Keratinocyte (primary cell): ENCODE results near the gene STEAP3.

Source experiments
- CTCF ChIP-seq, 3 experiments: IDR thresholded peaks in 1 of 3; conservative IDR thresholded peaks in 1 of 3; optimal IDR thresholded peaks in 1 of 3; 2 replicates in 2 of 3; 3 replicates in 1 of 3; pipeline versions ENCODE3 to v1.5.1; 2011; ENCODE audit warnings: low read length in 3 of 3, mild to moderate bottlenecking in 3 of 3, moderate library complexity in 2 of 3, control low read depth in 1 of 3, inconsistent platforms in 1 of 3; ENCODE audit not compliant: insufficient read depth in 2 of 3; ENCODE audit errors: extremely low read depth in 1 of 3
- EZH2 ChIP-seq: IDR thresholded peaks from one replicate; pipeline ENCODE4 v1.6.1; 2012; ENCODE audit warnings: inconsistent platforms, mild to moderate bottlenecking, low read length, moderate library complexity

DNA sequence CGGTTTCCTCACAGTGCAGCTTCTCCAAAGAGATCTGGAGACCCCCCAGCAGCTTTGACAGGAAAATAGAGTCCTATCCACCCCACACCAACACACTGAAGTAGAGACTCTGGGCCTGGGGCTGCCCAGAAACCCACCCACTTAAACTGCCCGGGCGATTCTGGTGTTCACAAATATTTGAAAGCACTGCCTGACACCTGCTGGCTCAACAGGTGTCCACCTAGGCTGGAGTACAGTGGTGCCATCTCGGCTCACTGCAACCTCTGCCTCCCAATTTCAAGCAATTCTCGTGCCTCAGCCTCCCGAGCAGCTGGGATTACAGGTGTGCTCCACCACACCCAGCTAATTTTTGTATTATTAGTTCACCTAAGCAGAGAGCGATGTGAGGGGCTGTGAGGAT lies 5.3 kb downstream of the STEAP3 start:
- TF ChIP-seq EZH2 = no peak
- TF ChIP-seq CTCF (optimal IDR thresholded peaks at IDR 0.05 in 1 of 3, IDR thresholded peaks at IDR 0.05 in 1 of 3, conservative IDR thresholded peaks at IDR 0.05 in 1 of 3; ENCODE audit: extremely low read depth in 1 of 3, insufficient read depth in 2 of 3, low read length in 3 of 3) = no peak
